Measurements from ENCODE around the gene TK2. TPM values are rescaled to one million over a fixed set of nuclear protein-coding genes. Genes with fewer than 3 reads are reported as not detected.

Gene TK2
- total and polyA plus RNA-seq, 9 of the 15 experiments (the other 6 are each of a cell fraction or from before 2014, with no cell fraction given), result 1.1 to 10.2 (median 5.3) TPM

- TF ChIP-seq ARID4B (CRISPR knock-in tag; IDR thresholded peaks at IDR 0.05), result no peak
- TF ChIP-seq SUPT5H (IDR thresholded peaks at IDR 0.05), result 0 out of 2 replicates have a peak, but pooled peaks have one; percentile 2
- peak; percentile 60; the same call in 1 of the 2 replicates for TF ChIP-seq SMARCA4 (IDR thresholded peaks at IDR 0.05)
- TF ChIP-seq RFX1 (IDR thresholded peaks at IDR 0.05), result no peak
- TF ChIP-seq SIN3B (IDR thresholded peaks at IDR 0.05; ENCODE audit: low read depth), result no peak
- TF ChIP-seq GABPB2 (CRISPR knock-in tag; conservative IDR thresholded peaks at IDR 0.05), result no peak
- no peak for TF ChIP-seq PHB (CRISPR knock-in tag; IDR thresholded peaks at IDR 0.05)
- 0 out of 2 replicates have a peak, but pooled peaks have one; percentile 52 for TF ChIP-seq ZBTB40 (IDR thresholded peaks at IDR 0.05)
- no peak for TF ChIP-seq ZBTB40 (CRISPR knock-in tag; IDR thresholded peaks at IDR 0.05)
- no peak for TF ChIP-seq POLR2G (IDR thresholded peaks at IDR 0.05; ENCODE audit: low read depth, low read length)
- TF ChIP-seq MITF (IDR thresholded peaks at IDR 0.05), result no peak
- no peak for TF ChIP-seq RBFOX2 (IDR thresholded peaks at IDR 0.05; ENCODE audit: low read depth, low read length)
- TF ChIP-seq BCL6 (CRISPR knock-in tag; IDR thresholded peaks at IDR 0.05), result no peak
- no peak for TF ChIP-seq NR1H2 (CRISPR knock-in tag; IDR thresholded peaks at IDR 0.05)
- TF ChIP-seq RBM22 (IDR thresholded peaks at IDR 0.05; ENCODE audit: low read depth, low read length, poor library complexity, severe bottlenecking), result no peak
Measured at GRCh38 chr16:66551348-66551759, 1.4 kb upstream of the TK2 start (continued).
